Mammary epithelial cell (primary cell): ENCODE results near the gene CIBAR2.

ENCODE experiments used
- CTCF ChIP-seq, 2 donors: IDR thresholded peaks in 1 of 2; conservative IDR thresholded peaks in 1 of 2; 2 replicates each; pipeline ENCODE4 v1.5.1; 2011 to 2012; ENCODE audit warnings: inconsistent platforms in 2 of 2, low read length in 2 of 2, mild to moderate bottlenecking in 2 of 2, control low read depth in 1 of 2, low read depth in 1 of 2; ENCODE audit not compliant: insufficient read depth in 1 of 2; ENCODE audit errors: extremely low read depth in 1 of 2
- EZH2 ChIP-seq: IDR thresholded peaks from 2 replicates; pipeline ENCODE4 v1.6.1; 2012; ENCODE audit warnings: low read length, inconsistent platforms, borderline replicate concordance

- no peak for TF ChIP-seq CTCF (conservative IDR thresholded peaks at IDR 0.05 in 1 of 2, IDR thresholded peaks at IDR 0.05 in 1 of 2; ENCODE audit: extremely low read depth in 1 of 2, insufficient read depth in 1 of 2, low read depth in 1 of 2, low read length in 2 of 2)
- no peak for TF ChIP-seq EZH2
Observed at GRCh38 chr16:85090873-85091521, 21.3 kb downstream of the CIBAR2 start.
